ENCODE measurements around the gene CARM1.
"Not testable (repeated sequence)": the region's sequence is repeated elsewhere in the genome, so short reads cannot be mapped to it uniquely, and the experiment has no call there.

CARM1 gene

DNA sequence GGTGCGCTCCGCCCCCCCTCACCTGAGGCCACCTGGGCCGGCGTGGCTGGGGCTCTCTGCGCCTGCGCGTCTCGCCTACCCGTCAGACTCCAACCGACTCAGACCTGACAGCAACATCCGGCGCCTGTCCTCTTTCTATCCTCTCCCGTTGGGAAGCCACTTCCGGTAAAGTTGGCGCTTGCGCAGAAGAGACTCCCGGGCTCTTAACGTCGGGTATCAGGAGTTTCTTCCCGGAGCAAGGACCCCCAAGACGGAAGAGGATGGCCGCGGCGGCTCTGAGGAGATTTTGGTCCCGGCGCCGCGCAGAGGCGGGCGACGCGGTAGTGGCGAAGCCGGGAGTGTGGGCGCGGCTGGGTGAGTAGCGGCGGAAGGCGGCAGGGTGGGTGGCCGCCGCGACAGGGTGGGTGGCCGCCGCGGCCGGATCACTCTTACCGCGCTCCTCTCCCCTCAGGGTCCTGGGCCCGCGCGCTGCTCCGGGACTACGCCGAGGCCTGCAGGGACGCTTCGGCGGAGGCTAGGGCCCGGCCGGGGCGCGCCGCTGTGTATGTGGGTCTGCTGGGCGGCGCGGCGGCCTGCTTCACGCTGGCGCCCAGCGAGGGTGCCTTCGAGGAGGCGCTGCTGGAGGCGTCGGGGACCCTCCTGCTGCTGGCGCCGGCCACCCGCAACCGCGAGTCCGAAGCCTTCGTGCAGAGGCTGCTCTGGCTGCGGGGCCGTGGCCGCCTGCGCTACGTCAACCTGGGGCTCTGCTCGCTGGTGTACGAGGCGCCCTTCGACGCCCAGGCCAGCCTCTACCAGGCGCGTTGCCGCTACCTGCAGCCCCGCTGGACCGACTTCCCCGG is 57.4 kb downstream of the CARM1 start, which contains the start of the genes TIMM29 and YIPF2:
Gene TIMM29 (plus strand): TSS at position 249 of the 839 bp plus-strand sequence. CDS start 12 bp downstream, at position 261.
Gene YIPF2 (minus strand): TSS at position 77 of the 839 bp plus-strand sequence. CDS start 229 bp downstream, outside the sequence.
- DNase-seq (ENCODE audit: low read depth in 2 of 2): peak; percentile 85 to 95

DNA sequence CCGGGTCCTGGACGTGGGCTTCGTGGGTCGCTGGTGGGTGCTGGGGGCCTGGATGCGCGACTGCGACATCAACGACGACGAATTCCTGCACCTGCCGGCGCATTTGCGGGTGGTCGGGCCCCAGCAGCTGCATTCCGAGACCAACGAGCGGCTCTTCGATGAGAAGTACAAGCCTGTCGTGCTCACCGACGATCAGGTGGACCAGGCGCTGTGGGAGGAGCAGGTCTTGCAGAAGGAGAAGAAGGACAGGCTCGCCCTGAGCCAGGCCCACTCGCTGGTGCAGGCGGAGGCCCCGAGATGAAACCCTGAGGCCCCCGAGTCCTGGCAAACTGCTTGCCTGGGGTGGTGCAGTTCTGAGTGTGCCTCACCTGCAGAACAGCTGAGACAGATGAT is 58.0 kb downstream of the CARM1 start:
- no peak for DNase-seq (ENCODE audit: low read depth in 2 of 2)

DNA sequence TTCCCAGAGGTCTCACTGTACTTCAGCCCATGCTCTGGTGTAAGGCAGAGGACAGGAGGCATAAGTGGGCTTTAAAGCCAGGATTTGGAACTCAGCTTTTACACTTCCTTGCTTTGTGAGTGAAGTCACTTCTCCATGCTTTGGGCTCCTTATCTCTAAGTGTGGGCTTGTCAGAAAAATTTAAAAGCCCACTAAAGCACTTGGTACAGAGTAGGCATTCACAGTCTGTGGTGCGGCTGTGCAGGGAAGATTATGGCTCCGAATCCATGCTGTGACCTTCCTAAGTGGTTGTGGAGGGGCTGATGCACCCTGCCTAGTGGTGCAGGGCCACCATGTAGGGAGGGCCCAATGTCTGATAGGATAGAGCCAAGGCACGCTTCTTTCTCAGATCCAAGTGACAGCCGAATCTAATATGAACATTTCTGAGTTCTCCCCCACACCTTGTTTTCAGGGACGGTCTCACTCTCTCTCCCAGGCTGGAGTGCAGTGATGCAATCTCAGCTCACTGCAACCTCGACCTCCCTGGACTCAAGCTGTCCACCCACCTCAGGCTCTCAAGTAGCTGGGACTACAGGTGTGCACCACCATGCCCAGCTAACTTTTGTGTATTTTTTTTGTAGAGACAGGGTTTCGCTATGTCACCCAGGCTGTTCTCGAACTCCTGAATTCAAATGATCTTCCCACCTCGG is 64.2 kb downstream of the CARM1 start:
- DNase-seq (ENCODE audit: low read depth in 2 of 2): no peak

DNA sequence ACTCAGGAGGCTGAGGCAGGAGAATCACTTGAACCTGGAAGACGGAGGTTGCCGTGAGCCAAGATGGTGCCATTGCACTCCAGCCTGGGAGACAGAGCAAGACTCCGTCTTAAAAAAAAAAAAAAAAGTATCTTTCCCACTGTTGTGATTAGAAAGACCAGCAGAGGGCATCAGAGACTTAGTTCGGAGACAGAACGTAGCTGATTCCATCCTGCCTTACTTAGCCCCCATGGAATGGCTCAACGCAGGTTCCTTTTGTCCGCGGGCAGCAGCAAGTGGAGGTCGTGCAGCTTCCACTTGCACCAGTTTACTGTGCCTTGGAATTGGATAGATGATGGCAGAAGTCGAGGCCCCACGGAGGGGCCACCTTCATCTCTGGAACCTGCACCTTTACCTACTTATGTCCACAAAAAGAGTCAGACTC is 65.3 kb downstream of the CARM1 start:
- DNase-seq (ENCODE audit: low read depth in 2 of 2): no peak

DNA sequence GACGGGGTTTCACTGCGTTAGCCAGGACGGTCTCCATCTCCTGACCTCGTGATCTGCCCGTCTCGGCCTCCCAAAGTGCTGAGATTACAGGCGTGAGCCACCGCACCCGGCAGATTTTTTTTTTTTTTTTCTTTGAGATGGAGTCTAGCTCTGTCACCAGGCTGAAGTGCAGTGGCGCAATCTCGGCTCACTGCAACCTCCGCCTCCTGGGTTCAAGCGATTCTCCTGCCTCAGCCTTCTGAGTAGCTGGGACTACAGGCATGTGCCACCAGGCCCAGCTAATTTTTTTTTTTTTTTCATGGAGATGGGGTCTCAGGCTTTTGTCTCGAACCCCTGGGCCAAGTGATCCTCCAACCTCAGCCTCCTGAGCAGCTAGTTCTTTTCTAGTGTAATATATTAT is 70.3 kb downstream of the CARM1 start:
- not testable (repeated sequence) for DNase-seq (ENCODE audit: low read depth in 2 of 2)

DNA sequence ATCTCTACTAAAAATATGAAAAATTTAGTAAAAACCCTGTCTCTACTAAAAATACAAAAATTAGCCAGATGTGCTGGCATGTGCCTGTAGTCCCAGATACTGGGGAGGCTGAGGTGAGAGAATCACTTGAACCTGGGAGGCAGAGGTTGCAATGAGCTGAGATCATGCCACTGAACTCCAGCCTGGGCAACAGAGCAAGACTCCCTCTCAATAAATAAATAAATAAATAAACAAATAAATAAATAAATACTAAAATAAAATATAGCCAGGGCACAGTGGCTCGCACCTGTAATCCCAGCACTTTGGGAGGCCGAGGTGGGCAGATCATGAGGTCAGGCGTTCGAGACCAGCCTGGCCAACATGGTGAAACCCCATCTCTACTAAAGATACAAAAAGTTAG is 72.1 kb downstream of the CARM1 start:
- not testable (repeated sequence) for DNase-seq (ENCODE audit: low read depth in 2 of 2)

DNA sequence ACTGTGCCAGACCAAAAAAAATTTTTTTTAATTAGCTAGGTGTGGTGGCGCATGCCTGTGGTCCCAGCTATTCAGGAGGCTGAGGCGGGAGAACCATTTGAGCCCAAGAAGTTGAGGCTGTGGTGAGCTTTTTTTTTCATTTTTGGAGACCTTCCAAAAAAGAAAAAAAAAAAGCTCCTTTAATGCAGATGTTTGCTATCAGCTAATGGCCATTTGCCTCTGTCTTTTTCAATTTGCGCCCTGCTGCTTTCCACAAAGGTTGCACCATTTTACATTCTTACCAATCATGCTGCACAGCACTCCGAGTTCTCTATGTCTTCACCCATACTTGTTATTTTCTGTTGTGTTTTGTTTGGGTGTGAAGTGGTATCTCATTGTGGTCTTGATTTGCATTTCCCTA is 73.9 kb downstream of the CARM1 start:
- DNase-seq (ENCODE audit: low read depth in 2 of 2): no peak

DNA sequence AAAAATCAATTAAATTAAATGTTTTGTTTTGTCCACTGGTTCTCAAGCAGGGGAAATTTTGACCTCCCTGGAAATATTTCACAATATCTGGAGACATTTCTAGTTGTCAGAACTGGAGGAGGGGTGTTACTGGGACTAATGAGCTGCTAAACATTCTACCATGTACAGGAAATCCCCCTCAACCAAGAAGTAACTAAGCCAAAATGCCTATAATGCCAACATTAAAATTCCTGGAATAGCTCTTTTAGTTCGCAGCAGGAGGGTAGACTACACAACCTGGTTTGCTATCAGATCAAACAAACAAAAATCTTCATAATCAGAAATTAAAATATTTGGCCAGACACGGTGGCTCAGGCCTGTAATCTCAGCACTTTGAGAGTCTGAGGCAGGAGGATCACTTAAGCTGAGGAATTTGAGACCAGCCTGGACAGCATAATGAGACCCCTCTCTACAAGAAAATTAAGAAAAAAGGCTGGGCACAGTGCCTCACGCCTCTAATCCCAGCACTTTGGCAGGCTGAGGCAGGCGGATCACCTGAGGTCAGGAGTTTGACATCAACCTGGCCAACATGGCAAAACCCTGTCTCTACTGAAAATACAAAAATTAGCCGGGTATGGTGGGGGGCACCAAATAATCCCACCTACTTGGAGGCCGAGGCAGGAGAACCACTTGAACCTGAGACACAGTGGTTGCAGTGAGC is 75.8 kb downstream of the CARM1 start:
- DNase-seq (ENCODE audit: low read depth in 2 of 2): no peak

DNA sequence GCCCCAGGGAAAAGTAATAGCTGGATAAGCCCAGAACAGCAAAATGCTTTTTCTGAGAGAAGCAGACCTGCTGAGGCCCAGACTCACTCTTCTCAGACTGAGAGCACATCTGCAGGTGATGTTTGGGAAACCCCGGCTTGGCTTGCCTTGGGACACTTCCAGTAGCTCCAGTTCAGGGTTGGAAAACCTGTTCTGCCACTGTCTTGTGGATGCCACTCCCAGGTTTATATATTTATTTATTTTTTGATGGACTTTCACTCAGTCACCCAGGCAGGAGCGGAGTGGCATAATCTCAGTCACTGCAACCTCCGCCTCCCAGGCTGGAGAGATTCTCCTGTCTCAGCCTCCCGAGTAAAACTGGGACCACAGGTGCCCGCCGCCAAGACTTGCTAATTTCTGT is 81.5 kb downstream of the CARM1 start:
- no peak for DNase-seq (ENCODE audit: low read depth in 2 of 2)

DNA sequence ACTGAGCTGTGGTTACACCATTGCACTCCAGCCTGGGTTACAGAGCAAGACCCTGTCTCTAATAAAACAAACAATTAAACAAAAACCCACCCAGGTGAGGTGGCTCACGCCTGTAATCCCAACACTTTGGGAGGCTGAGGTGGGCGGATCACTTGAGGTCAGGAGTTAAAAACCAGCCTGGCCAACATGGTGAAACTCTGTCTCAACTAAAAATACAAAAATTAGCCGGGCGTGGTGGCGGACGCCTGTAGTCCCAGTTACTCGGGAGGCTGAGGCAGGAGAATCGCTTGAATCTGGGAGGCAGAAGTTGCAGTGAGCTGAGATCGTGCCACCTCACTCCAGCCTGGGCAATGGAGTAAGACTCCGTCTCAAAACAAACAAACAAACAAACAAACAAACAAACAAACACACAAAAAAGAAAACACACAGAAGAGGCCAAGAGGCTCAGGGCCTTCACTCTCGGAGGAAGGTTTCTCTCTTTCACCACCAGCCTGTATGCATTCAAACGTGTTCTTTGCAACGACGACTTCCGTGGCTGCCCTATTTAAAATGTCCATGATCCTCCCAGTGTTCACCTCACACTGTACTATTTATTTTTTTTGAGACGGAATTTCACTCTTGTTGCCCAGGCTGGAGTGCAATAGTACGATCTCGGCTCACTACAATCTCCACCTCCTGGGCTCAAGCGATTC is 88.1 kb downstream of the CARM1 start:
- DNase-seq (ENCODE audit: low read depth in 2 of 2): not testable (repeated sequence)

DNA sequence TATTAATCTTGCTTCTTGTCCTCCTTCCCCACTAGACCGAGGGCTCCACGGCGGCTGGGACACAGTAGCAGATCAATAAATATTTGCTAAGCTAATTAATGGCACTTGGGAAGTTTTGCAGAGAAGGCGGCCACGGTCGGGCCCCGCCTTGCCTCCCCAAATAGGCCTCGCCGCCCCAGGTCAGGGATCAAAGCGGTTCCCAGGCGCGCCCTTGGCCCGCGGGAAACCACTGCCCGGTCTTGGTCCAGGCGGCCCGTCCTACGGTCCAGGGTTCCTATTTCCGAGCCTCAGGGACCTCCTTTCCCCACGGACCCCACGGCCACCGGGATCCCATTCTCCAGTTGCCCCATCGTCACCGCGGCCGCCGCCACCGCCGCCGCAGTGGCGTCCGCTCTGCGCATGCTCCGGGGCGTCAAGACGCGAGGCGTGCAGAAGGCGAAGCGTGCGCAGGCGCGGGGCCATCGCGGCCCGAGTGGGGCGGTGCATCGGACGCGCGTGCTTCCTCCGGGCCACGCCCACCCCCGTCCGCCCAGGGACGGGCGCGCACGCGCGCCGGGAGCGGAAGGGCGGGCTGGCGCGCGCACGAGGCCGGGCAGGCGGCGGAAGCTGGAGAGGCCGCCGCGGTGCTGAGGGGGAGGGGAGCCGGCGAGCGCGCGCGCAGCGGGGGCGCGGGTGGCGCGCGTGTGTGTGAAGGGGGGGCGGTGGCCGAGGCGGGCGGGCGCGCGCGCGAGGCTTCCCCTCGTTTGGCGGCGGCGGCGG is 89.1 kb downstream of the CARM1 start, which contains the start of gene SMARCA4:
Gene SMARCA4 (plus strand): TSS at position 717 of the 759 bp plus-strand sequence. CDS start 23,122 bp downstream, outside the sequence.
- peak; percentile 94 to 99 for DNase-seq (ENCODE audit: low read depth in 2 of 2)

DNA sequence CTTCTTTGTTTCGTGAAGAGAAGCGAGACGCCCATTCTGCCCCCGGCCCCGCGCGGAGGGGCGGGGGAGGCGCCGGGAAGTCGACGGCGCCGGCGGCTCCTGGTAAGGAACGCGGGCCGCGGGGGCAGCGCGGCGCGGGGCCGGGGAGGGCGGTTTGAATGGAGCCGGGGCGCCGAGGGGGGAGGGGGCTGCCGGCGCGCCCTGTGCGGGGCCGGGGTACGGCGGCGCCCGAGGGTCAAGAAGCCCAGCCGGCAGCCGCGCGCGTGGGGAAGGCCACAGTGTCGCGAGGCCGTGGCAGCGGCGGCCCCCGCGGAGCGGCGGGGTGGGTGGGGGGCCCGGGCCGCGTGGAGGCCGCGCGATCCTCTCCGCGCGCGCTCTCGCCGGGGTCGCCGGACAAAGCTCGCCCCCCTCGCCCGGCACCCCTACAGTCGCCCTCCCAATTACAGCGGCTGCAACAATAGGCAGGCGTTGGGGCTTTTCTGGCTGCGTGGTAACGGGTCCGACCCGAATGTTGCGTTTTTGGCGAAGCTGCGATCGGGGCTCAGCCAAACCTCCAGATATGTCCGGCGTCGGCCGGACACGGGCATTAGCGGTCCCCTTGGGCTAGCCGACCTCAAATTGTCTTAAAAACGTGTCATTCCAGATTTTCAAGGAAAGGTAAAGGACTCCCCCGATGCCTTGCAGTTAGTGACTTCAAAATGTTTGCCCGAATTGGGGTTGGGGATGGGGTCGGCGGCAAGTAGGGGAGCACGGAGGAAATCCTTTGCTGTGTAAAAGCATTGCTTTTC is 89.9 kb downstream of the CARM1 start:
- no peak for DNase-seq (ENCODE audit: low read depth in 2 of 2)

DNA sequence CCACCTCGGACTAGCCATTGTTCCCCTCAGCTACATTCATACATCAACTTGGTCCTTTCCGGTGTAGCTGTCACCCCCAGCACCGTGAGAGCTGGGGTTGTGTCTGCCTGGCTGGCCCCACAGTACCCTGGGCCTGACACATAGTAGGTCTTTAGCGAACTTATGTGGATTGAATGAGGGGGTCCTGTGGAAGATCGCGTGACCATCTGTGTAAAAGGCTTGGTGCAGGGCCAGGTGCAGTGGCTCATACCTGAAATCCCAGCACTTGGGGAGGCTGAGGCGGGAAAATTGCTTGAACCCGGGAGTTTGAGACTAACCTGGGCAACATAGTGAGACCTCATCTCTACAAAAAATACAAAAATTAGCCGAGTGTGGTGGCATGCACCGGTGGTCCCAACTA is 91.5 kb downstream of the CARM1 start:
- no peak for DNase-seq (ENCODE audit: low read depth in 2 of 2)

DNA sequence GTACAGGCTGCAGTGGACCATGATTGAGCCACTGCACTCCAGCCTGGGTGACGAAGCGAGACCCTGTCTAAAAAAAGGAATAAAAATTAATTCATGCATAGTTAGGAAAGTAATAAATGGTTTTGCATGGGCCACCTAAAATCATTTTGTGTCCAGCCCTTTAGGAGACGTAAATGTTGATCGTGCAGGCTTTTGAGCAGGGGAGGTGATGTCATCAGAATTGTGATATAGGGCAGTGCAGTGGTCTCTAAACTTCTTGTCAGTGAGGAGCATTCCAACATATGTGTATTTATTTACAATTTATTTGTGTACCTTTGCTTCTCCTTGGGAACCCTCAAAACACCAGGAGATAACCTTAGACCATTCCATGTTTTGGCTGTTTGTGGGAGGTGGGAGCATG is 92.5 kb downstream of the CARM1 start:
- no peak for DNase-seq (ENCODE audit: low read depth in 2 of 2)

DNA sequence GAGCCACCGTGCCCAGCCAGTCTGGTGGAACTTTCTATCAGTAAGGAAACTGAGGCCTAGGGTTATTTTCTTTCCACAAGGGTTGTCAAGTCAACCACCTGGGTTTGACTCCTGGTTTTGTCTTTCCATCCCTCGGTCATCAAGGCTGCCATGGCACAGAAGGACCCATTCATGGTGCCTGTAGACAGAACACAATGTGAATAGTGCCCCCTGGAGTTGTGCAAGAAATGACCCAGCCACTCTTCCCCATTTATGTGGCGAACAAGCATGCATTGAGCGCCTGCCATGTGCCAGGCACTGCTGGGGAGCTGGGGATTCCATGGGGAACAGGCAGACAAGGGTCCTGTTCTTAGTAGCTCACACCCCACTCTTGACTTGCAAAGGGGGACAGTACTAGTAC is 93.5 kb downstream of the CARM1 start:
- DNase-seq (ENCODE audit: low read depth in 2 of 2): no peak

DNA sequence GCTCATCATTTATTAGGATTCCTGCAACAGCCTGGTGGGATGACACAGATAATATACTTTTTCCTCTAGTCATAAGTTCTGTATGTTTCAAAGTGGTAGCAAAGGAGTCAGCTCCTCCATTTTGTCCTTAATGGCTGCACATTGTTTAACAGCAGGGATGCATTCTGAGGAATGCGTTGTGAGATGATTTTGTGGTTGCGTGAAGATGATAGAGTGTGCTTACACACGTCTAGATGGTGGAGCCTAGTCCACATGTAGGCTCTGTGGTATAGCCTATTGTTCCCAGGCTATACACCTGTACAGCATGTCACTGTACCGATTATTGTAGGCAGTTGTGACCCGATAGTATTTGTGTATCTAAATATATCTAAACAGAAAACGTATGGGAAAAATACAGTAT is 94.0 kb downstream of the CARM1 start:
- DNase-seq (ENCODE audit: low read depth in 2 of 2): no peak

DNA sequence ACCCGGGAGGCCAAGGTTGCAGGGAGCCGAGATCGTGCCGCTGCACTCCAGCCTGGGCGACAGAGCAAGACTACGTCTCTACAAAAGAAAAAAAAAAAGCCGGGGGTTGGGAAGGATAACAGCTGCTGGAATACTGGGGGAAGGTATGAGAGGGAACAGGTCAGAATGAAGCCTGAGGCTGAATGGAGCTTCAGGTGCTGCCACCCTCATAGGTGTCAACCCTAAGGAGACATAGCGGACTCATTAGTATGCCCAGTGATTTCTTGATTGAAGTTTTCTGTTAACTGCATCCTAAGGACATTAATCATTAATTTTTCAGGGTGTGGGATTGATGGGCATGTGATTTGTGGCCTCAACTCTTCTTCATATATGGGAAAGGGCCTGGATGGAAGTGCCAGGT is 95.5 kb downstream of the CARM1 start:
- no peak for DNase-seq (ENCODE audit: low read depth in 2 of 2)

DNA sequence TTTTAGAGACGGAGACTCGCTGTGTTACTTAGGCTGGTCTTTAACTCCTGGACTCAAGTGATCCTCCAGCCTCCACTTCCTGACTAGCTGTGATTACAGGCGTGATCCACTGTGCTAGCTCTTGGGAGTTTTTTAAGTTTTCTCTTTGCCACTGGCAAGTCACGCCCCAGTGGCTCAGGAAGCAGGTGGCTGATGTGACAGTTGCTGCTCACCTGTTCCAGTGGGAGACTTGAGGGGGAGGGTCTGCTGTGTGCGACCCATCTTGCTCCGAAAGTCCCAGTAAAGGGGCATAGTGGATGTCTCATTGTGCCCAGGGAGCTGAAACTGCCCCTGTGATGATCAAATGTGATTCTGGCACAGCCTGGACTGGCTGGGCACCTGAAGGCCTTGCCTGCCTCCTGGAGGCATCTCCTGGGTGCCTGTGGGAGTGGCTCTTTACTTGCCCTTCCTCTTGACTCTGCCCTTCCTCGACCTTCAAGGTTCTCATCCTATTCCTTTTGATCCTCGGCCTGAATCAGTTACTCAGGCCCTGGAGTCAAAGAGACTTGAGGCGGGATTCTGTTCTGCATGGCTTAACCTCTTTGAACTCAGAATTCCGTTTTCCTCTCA is 97.3 kb downstream of the CARM1 start:
- DNase-seq (ENCODE audit: low read depth in 2 of 2): no peak

DNA sequence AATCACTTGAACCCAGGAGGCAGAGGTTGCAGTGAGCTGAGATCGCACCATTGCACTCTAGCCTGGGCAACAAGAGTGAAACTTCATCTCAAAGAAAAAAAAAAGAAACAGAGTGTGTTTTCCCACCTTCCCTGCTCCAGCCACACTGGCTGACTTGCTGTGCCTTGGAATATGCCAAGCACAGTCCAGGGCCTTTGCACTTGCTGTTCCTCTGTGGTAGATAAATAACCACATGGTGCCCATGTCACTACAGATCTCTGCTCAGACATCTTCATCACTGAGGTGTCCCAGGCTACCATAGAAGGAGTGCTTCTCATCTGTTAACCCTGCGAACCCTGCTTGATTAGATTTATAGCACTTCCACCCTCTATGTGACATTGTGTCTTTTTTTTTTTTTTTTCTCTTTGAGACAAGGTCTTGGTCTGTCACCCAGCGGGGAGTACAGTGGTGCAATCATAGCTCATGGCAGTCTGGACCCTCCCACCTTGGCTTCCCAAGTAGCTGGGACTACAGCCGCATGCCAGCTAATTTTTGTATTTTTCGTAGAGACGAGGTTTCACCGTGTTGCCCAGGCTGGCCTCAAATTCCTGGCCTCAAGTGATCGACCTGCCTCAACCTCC is 99.9 kb downstream of the CARM1 start:
- no peak for DNase-seq (ENCODE audit: low read depth in 2 of 2)
